ENCODE measurements around the gene ENTPD5. TPM values are rescaled to one million over a fixed set of nuclear protein-coding genes. Genes with fewer than 3 reads are reported as not detected.
A peak's percentile ranks its signal among the peaks of the same experiment; 100 is the strongest.

The ENTPD5 gene, protein sequence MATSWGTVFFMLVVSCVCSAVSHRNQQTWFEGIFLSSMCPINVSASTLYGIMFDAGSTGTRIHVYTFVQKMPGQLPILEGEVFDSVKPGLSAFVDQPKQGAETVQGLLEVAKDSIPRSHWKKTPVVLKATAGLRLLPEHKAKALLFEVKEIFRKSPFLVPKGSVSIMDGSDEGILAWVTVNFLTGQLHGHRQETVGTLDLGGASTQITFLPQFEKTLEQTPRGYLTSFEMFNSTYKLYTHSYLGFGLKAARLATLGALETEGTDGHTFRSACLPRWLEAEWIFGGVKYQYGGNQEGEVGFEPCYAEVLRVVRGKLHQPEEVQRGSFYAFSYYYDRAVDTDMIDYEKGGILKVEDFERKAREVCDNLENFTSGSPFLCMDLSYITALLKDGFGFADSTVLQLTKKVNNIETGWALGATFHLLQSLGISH
- 5.5 and 10.8 TPM in 2 replicates for total RNA-seq (2014; rRNA removed; shearing (Covaris generic))

DNA sequence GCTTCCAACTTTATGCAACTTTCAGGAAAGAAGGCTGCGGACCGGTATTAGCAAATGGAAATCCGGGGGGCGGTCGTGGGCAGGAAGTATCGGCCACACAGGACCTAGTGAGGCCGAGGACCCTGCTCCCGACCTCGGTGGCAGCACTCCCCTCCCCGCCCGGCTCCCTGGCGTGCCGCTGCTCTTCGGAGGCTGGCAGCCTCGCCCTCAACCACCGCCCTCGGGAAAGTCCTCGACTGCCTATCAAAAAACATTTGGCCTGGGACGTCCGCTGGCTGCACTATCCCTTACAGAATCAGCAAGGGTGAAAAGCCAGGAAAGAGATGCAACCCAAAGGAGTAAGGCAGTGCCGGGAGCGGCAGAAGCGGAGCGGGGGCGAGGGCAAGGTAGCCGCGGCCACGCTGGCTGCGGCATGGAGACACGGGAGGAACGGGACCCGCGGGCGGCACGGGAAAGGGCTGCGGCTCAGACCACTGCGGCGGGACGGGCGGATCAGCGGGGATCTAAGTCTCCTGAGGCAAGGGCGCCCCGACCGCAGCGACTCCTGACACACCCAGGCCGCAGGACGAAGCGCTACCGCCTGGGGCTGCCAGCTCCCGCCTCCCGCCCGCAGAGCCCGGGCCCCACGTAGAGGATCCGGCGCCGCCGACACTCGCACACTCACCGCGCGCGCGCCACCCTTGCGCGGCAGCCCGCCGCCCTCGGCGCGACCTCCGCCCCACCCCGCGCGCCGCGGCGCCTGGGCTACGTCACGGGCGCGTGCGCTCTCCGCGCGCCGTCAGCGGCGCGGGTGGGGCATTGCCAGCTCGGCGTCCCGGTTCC is at the start of gene ENTPD5, which contains the start of gene BBOF1:
TSS of gene ENTPD5 (minus strand) at position 703 of the 822 bp plus-strand sequence. CDS start 31,186 bp downstream, outside the sequence.
TSS of gene BBOF1 (plus strand) at position 764 of the 822 bp plus-strand sequence. CDS start 130 bp downstream, outside the sequence.
- DNase-seq (ENCODE audit: low read depth) = peak; percentile 85

DNA sequence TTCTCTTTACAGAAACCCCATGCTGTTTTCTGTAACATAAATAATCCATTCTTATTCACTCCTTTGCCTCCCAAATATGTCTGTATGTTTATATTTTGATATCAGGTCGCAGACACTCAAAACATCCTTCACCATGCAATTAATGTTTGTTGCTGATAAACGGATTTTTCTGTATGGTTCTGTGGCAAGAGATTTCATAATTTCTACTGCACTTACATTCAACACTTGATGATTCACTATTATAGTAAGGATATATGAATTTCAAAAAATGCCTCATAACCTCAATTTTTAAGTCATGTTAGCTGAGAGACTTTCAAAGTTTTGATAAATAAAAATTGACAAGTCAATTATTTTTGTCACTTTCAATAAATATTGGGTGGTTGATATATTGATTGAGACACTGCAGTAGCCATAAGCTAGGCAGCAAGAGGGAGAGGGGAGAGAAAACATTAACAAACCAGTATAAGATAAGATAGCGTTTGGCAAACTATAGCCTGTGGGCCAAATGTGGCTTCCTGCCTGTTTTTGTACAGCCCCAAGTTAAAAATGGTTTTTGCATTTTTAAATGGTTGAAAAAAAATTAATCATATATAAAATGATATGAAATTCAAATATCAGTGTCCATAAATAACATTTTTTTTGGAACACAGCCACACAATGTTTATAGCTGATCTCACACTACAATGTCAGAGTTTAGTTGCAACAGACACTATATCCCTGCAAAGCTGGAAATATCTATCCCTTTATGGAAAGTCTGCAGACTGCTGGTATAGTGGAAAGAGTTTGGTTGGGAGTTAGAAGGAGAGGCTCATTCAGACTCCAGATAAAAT is 46.9 kb upstream of the ENTPD5 start:
- DNase-seq (ENCODE audit: low read depth) = no peak

DNA sequence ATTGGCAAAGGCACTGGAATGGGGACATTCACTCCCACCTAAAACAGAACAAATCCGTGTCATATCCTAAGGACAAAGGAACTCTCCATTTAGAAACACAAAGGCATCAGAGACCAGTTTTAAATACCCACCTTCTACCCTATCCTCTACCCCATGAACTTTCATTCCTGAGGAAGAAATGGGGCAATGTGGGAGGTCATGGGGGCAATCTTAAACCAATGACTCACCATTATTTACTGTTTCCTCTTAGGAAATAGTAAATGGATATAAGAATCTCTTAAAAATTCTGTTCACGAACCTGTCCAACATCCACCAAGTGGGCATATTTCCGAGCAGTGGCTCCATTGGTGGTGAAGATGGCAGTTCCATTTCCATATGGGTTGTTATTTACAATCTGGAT is 45.8 kb upstream of the ENTPD5 start:
- DNase-seq (ENCODE audit: low read depth) = peak; percentile 29

- DNase-seq (ENCODE audit: low read depth) = no peak
Observed at GRCh38 chr14:74064426-74064825, 45.3 kb upstream of the ENTPD5 start.

- DNase-seq (ENCODE audit: low read depth) = peak; percentile 78
Observed at GRCh38 chr14:74062809-74063150, 43.7 kb upstream of the ENTPD5 start.

DNA sequence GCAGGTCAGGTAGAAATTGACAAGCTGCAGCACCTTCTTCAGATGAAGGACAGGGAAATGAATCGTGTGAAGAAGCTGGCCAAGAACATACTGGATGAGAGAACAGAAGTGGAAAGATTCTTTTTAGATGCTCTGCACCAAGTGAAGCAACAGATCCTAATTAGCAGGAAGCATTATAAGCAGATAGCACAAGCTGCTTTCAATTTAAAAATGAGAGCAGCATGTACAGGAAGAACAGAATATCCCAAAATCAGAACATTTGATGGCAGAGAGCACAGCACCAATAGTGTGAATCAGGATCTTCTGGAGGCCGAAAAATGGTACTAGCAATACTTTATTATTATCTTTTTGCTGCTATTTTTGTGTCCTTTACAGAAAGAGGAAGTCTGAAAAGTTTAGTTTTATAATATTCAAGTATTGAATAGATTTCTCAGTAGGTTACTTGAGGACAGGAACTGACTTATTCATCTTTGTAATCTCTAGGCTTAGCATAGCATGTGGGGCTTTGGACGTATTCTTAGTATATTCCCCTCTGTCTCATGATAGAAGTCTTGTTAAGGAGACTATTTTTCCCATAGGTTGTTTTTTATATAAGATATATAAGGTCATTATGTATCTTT is 30.9 kb upstream of the ENTPD5 start:
- no peak for DNase-seq (ENCODE audit: low read depth)

DNA sequence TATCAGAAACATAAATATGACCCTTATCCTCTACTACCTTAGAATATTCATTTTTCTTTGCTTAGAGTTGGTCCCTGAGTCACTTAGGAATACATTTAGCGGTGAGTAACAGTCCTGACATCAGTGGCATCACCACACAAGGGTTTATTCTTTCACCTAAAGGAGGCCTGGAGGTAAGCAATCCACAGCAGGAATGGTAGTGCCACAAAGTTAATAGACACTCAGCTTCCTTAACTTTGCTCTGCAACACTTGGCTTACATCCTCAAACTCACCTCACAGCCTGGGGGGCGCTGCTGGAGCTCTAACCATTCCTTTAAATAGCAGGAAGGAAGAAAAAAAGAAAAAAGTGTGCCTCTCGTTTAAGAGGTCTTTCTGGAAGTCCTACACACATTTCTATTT is 29.2 kb upstream of the ENTPD5 start:
- peak; percentile 53 for DNase-seq (ENCODE audit: low read depth)

DNA sequence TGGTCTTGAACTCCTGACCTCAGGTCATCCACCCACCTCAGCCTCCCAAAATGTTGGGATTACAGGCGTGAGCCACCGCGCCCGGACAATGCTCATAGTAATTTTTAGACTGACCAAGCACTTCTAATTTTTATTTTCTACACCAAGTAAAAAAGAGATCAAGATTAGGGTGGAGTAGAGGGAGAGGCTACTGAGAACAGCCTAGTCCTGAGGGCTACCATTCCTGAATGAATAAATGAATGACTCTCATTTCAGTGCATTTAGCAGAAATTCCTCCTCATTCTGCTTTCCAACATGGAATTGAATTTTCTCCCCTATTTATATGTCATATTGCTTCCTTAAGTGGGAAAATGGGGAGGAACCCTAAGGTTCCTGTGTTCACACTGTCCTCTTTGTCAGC is 26.4 kb upstream of the ENTPD5 start:
- DNase-seq (ENCODE audit: low read depth) = no peak

DNA sequence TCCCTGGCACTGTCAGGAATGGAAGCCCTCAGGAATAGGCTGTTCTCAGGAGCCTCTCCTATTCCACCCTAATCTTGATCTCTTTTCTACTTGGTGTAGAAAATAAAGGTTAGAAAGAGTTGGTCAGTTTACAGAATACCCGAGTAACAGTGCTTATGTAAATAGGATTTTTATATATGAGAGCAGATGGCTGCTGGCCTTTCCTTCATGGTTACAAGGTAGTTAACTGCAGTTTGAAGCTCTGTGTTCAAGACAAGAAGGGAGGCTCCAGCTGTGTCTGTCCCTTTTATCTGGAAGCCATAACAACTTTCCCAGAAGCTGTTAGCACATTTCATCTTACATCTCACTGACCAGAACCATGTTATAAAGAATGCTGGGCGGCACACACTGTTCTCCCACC is 23.2 kb upstream of the ENTPD5 start:
- DNase-seq (ENCODE audit: low read depth) = no peak

GRCh38 chr14:74038020-74038859 is 19.2 kb upstream of the ENTPD5 start:
- DNase-seq (ENCODE audit: low read depth) = peak; percentile 70

GRCh38 chr14:74035556-74035955 is 16.5 kb upstream of the ENTPD5 start:
- DNase-seq (ENCODE audit: low read depth) = peak; percentile 29

DNA sequence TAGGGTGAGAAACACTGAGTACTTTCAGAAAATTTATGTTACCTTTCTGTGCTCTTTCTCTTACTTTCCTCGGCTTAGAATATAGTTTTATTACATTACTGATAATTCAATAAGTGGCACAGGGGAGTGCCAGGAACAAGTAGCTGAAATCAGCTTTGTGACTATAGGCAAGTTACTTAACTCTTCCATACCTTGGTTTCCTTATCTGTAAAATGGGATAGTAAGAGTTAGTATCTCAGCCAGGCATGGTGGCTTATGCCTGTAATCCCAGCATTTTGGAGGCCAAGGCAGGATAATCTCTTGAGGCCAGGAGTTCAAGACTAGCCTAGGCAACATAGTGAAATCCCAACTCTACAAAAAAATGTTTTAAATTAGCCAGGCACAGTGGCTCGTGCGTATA is 15.5 kb upstream of the ENTPD5 start:
- DNase-seq (ENCODE audit: low read depth) = no peak

DNA sequence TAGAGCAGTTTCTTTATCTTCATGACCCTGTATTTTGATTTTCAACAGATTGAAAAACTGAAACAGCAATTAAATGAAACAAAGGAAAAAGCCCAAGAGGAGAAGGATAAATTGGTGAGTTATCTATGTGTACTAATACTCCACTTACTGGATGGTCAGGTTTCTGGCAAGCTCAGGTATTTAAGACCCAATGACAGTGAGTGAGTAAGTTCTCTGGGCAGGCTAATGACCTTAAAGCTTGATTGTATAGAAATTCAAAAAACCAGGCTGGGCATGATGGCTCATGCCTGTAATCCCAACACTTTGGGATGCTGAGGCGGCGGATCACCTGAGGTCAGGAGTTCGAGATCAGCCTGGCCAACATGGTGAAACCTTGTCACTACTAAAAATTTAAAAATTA is 10.0 kb upstream of the ENTPD5 start:
- no peak for DNase-seq (ENCODE audit: low read depth)

GRCh38 chr14:74022346-74022745 is 3.3 kb upstream of the ENTPD5 start:
- no peak for DNase-seq (ENCODE audit: low read depth)

GRCh38 chr14:74019408-74020137 is 485 bp upstream of the ENTPD5 start:
- peak; percentile 65 for DNase-seq (ENCODE audit: low read depth)

GRCh38 chr14:74018174-74018585 is 908 bp downstream of the ENTPD5 start:
- peak; percentile 82 for DNase-seq (ENCODE audit: low read depth)

- DNase-seq (ENCODE audit: low read depth) = no peak
Observed at GRCh38 chr14:74015963-74016362, 3.1 kb downstream of the ENTPD5 start.

DNA sequence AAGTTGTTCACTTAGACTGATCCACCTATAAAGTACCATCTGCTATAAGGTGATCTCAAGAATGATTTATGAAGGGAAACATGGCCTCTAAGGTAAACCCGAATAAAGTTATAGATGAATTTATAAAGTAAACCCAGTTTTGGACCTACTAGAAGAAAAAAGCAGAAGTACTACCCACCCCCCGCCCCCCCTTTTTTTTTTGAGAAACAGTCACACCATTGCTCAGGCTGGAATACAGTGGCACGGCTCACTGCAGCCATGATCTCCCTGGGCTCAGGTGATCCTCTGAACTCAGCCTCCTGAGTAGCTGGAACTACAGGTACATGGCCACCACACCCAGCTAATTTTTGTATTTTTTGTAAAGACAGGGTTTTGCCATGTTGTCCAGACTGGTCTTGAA is 3.9 kb downstream of the ENTPD5 start:
- DNase-seq (ENCODE audit: low read depth) = no peak

- peak; percentile 6 for DNase-seq (ENCODE audit: low read depth)
Observed at GRCh38 chr14:74014299-74014698, 4.8 kb downstream of the ENTPD5 start.
